ENCODE measurements around the gene GPC5.
"Not testable (repeated sequence)": the region's sequence is repeated elsewhere in the genome, so short reads cannot be mapped to it uniquely, and the experiment has no call there.

Gene GPC5

GRCh38 chr13:91398413-91399188, at the start of gene GPC5:
Gene GPC5 (plus strand): TSS chr13:91398621.
- DNase-seq, result peak; percentile 45

DNA sequence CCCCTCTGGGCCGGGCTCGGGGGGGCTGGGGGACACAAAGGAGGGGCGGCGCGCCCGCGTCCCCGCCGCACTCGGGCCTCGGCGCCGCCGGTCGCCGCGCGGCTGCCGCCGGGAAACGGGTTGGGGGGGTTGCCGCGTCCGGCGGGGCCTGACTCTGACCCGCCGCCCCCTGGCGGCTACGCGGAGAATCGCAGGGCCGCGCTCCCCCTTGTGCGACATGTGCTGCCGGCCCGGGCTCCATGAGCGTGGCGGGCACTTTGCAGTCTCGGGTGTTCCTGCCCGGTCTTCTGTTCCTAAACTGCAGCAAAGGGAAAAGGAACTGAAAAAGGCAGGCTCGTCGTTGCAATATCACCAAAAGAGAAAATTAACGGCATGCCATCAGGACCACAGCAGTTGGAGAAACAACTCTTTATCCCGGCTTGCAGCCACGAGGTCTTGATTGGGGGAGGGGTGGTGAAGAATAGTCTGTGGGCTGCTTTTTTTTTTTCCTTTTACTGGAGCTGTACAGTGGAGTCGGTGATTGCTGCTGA, 49.5 kb upstream of the GPC5 start:
- peak; percentile 78 for DNase-seq

DNA sequence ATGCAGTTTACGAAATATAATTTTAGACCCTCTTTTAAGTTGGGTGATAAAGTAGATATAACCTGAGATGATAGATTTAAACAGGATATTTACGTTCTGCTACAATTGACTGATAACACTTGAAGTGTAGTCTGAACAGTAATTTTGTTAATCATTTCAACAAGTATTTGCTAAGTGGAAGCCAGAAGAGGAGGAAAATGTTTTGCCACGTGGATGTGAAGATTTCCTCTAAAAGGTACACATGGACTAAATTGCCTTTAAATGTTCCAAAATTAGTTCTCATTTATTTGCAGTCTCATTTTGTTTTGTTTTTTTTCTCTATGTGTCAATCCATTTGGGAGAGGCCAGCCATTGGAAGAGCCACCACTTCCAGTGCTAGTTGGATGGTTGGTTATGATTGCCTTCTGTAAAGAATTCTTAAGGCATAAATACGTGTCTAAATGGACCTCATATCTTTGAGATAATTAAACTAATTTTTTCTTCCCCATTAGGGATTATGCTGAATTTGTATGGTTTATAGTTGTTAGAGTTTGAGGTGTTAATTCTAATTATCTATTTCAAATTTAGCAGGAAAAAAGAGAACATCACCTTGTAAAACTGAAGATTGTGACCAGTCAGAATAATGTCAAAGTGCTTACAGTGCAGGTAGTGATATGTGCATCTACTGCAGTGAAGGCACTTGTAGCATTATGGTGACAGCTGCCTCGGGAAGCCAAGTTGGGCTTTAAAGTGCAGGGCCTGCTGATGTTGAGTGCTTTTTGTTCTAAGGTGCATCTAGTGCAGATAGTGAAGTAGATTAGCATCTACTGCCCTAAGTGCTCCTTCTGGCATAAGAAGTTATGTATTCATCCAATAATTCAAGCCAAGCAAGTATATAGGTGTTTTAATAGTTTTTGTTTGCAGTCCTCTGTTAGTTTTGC, 48.2 kb upstream of the GPC5 start:
- no peak for DNase-seq

GRCh38 chr13:91351123-91351522, 47.3 kb upstream of the GPC5 start:
- no peak for DNase-seq

- DNase-seq, result no peak
These were observed 46.4 kb upstream of the GPC5 start for GRCh38 chr13:91351980-91352379.

GRCh38 chr13:91352891-91353290, 45.5 kb upstream of the GPC5 start:
- DNase-seq, result not testable (repeated sequence)

GRCh38 chr13:91353494-91353893, 44.9 kb upstream of the GPC5 start:
- DNase-seq, result no peak

- DNase-seq, result no peak
These were observed 43.2 kb upstream of the GPC5 start for GRCh38 chr13:91355099-91355825.

GRCh38 chr13:91355826-91356710, 42.4 kb upstream of the GPC5 start:
- DNase-seq, result no peak

GRCh38 chr13:91356919-91357612, 41.4 kb upstream of the GPC5 start:
- no peak for DNase-seq

DNA sequence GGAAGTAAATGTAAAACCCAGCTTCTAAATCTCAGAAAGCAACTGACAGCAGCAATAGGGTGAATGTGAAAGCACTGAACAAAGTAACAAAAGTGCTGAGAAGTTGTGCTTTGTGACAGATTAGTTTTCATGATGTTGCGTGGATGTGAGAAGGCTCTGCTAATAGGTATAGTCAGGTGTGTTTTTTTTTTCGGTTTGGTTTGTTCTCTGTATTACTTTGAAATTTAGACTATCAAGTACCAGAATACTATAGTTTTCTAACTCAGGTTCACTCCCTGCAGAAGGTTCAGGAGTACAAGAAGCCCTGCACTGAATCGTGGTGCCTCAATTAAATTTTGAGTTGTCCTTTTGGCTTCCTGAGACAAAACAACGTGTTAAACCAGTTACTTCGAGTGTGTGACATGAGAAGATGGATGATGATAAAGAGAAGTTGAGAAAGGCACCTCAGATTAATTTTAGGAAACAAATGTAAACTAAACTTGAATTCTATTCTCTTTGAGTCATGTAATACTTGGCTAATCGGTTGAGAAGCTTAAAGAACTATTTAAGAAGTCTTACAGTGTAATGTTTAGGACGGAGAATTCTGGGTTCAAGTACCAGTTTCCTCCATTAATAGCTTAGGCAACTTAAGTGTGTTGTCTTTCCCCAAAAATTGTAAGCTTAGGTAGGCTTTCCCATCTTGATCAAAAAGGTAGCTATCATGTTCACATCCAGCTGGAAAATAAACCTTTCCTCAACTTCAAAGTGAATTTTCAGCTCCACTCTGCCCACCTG, 40.6 kb upstream of the GPC5 start:
- DNase-seq, result no peak

DNA sequence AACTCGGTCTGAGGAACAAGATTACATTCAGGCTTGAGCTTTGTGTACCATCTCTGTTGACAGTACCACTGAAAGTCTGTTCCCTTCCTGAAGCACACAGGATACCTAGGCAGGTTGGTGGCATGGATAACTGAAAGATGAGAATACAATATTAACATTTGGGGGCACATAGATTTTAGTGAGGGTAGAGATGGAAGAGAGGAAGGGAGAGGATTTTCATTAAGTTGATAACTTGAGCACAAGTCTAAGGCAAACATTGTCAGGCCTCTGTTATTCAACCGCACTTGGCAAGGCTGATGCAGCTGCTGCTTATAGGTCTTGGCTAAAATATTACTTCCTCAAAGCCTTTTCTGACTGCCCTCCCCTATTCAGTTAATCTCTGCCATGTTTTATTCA, 40.0 kb upstream of the GPC5 start:
- no peak for DNase-seq

- no peak for DNase-seq
These were observed 39.3 kb upstream of the GPC5 start for GRCh38 chr13:91359111-91359510.

DNA sequence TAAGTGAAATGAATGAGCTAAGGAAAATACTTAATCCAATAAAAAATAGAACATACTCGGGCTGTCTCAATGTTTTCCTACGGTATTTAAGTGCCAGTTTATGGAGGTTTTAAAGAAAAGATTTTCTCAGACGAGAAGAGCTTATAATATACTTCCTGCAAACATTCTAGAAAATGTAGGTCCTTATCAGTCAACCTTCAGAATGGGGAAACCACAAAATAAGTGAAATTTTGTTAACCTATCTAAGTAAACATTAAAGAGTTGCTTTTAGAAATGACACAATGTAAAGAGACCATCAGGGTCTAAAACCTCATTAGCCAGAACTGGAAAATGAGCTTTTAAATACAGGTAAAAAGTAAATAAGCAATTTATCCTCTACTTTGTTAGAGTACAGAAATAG, 38.8 kb upstream of the GPC5 start:
- DNase-seq, result no peak

DNA sequence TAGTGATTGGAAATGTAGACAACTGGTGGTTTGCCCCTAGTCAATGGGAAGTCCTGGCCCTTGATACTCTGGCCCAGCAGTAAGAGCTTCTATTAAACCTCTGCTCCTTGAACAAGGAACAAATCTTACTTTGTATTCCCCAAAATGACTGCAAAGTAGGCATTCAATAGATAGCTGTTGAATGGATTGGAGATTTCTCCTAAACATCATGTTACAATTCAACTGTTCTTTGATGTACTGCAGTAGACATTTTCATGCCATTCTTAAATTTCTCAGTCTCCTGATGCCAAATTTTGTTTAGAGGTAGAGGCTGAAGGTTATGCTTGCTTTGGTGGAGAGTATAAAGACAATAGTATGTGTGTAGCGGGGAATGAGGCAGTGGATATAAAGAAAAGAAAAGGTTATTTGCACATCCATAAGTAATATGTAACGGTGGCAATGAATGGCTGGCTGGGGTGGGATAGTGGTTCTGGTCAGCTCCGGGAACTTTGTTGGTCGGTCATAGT, 38.1 kb upstream of the GPC5 start:
- DNase-seq, result no peak

DNA sequence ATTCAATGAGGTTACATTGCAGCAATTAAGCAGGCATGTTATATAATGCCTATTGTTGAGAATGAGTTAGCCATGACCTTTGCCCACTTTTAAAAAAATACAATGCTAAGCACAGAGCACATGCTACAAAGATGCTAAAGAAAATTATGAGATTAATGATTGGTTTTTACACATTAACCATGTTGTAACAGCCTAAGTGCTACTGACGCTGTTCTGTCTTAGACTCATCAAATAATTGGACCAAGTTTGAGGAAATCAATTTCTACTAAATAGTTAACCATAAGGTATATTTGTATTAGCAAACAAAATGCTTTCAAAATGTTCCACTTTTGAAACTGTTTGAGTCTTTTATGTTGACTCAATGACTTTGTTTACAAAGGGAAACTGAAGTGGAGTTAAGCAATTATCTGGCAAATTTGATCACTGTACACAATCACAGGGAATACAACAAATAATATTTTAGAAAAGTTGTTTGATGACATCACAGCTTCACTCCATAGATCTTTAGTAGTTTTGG, 36.6 kb upstream of the GPC5 start:
- no peak for DNase-seq

- no peak for DNase-seq
These were observed 35.5 kb upstream of the GPC5 start for GRCh38 chr13:91362908-91363307.

DNA sequence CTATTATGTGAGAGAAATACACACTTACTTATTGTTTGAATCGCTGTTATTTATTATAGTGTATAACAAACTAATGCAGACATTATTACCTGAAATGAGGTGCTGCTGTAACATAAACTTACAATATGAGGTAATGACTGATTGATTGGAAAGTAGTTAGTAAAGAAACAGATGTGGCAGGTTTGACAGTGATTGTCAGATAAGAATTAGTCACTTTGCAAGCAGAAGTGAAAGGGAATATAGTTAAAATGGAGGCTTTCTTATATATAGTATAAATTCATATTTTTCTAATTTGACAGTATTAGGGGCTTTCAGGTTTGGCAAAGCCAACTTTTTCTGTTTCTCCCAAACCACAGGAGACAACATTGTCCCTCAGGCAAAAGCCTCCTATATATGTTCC, 30.3 kb upstream of the GPC5 start:
- DNase-seq, result no peak

GRCh38 chr13:91368676-91369440, 29.6 kb upstream of the GPC5 start:
- peak; percentile 24 for DNase-seq

Data from NCI-H226 (cell line).